PC-3 (cell line): ENCODE measurements around the gene CCNT1.

ENCODE experiments used
- EZH2 ChIP-seq: fragments of 300-600 bp; sonication (generic); IDR thresholded peaks from one replicate; pipeline ENCODE4 v1.6.1; 2017; ENCODE audit warnings: antibody characterized with exemption, mild to moderate bottlenecking, low read length; ENCODE audit not compliant: unreplicated experiment
- EZH2phosphoT487 ChIP-seq: fragments of 300-600 bp; sonication (generic); IDR thresholded peaks from 2 replicates; pipeline ENCODE4 v1.6.1; 2018; ENCODE audit warnings: mild to moderate bottlenecking, antibody characterized with exemption, low read length, borderline replicate concordance
- TF ChIP-seq, protein P1 (sequence below): fragments of 300-600 bp; sonication (generic); conservative IDR thresholded peaks from 2 replicates; pipeline ENCODE4 v1.5.1; 2017; ENCODE audit warnings: antibody characterized with exemption, low read depth, mild to moderate bottlenecking, low read length

DNA sequence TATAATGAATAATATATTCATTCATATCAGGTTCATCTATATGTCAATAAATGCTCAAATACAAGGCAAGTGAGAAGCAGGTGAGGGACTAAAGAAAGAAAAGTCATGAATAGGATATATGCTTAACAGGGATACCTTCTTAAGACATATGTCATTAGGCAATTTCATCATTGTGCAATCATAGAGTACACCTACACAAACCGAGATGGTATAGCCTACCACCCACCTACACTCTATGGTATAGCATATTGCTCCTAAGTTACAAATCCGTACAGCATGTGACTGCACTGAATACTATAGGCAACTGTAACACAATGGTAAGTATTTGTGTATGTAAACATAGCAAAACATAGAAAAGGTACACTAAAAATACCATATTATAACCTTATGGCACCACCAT lies 73.5 kb downstream of the CCNT1 start:
- TF ChIP-seq, protein P1, sequence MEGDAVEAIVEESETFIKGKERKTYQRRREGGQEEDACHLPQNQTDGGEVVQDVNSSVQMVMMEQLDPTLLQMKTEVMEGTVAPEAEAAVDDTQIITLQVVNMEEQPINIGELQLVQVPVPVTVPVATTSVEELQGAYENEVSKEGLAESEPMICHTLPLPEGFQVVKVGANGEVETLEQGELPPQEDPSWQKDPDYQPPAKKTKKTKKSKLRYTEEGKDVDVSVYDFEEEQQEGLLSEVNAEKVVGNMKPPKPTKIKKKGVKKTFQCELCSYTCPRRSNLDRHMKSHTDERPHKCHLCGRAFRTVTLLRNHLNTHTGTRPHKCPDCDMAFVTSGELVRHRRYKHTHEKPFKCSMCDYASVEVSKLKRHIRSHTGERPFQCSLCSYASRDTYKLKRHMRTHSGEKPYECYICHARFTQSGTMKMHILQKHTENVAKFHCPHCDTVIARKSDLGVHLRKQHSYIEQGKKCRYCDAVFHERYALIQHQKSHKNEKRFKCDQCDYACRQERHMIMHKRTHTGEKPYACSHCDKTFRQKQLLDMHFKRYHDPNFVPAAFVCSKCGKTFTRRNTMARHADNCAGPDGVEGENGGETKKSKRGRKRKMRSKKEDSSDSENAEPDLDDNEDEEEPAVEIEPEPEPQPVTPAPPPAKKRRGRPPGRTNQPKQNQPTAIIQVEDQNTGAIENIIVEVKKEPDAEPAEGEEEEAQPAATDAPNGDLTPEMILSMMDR: no peak
- TF ChIP-seq EZH2: no peak
- no peak for TF ChIP-seq EZH2phosphoT487
